ENCODE results near the gene HOOK2. TPM values are rescaled to one million over a fixed set of nuclear protein-coding genes. Genes with fewer than 3 reads are reported as not detected.
A peak's percentile ranks its signal among the peaks of the same experiment; 100 is the strongest.

HOOK2 gene
- total RNA-seq, 4 donors from 2014 or later: 55.1 to 227 (median 83.6) TPM

GRCh38 chr19:12759686-12760085, 15.7 kb downstream of the HOOK2 start:
- DNase-seq (ENCODE audit: low spot score in 2 of 2): no peak
- peaks cover 12% of the 10 kb centered on the region for H3K4me1 ChIP-seq
- 90% methylated on average over 6 of the region's 6 CpGs for WGBS
- no peak for TF ChIP-seq POLR2A (IDR thresholded peaks at IDR 0.05)
- no peak for TF ChIP-seq POLR2AphosphoS5 (IDR thresholded peaks at IDR 0.05)
- TF ChIP-seq EP300 (IDR thresholded peaks at IDR 0.05): no peak
- TF ChIP-seq CTCF (IDR thresholded peaks at IDR 0.05): no peak
- peaks cover 18% of the 10 kb centered on the region for H3K36me3 ChIP-seq
- no peak overlapping the region for H3K27ac ChIP-seq
- no peaks in the 10 kb centered on the region for H3K27me3 ChIP-seq
- no peak overlapping the region for H3K4me3 ChIP-seq
- no peaks in the 10 kb centered on the region for H3K9me3 ChIP-seq

DNA sequence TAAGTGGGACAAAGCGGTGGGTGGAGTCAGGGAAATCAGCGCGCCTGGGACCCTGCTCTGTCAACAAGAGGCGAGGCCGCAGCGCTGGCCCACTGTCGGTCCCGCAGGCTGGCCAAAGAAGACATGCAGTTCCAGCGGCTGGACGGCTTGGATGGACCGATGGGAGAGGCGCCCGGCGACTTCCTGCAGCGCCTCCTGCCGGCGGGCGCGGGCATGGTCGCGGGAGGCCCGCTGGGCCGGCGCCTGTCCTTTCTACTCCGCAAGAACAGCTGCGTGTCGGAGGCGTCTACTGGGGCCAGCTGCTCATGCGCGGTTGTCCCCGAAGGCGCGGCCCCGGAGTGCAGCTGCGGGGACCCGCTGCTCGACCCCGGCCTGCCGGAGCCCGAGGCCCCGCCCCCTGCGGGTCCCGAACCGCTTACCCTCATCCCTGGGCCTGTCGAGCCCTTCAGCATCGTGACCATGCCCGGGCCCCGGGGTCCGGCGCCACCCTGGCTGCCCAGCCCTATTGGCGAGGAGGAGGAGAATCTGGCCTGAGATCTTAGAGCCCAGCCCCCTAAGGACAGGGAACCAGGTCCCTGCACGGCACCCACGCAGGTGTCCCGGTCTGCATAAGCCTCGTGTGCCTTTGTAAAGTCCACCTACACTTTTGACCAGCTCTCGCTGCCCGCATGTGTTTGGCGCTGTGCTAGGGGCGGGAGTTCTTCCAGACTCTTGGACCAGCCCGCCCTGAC, 17.6 kb downstream of the HOOK2 start:
- 10% methylated on average over 36 of the region's 60 CpGs for WGBS
- Histone ChIP-seq H3K4me3 (peak overlapping the region; percentile 45), H3K27ac (peak overlapping the region; percentile 14), H3K27me3 (no peaks in the 10 kb centered on the region), H3K36me3 (peaks cover 3% of the 10 kb centered on the region), H3K4me1 (peaks cover 12% of the 10 kb centered on the region), H3K9me3 (no peaks in the 10 kb centered on the region)
- DNase-seq (ENCODE audit: low spot score in 2 of 2): peak in 1 of 2 donors; percentile 83
- TF ChIP-seq CTCF (IDR thresholded peaks at IDR 0.05) (peak; percentile 63 to 97), POLR2AphosphoS5 (IDR thresholded peaks at IDR 0.05) (no peak)

- H3K27ac ChIP-seq: no peak overlapping the region
These were observed 19.0 kb downstream of the HOOK2 start for GRCh38 chr19:12756150-12756883.

GRCh38 chr19:12754465-12755196, 20.7 kb downstream of the HOOK2 start:
- H3K27me3 ChIP-seq: peaks cover 8% of the 10 kb centered on the region
- no peak overlapping the region for H3K27ac ChIP-seq
- H3K9me3 ChIP-seq: no peaks in the 10 kb centered on the region
- no peak for DNase-seq (ENCODE audit: low spot score in 2 of 2)
- H3K36me3 ChIP-seq: no peaks in the 10 kb centered on the region
- TF ChIP-seq EP300 (IDR thresholded peaks at IDR 0.05) (no peak), POLR2AphosphoS5 (IDR thresholded peaks at IDR 0.05) (no peak), POLR2A (IDR thresholded peaks at IDR 0.05) (no peak), CTCF (IDR thresholded peaks at IDR 0.05) (no peak)
- WGBS: 80% methylated on average over 39 of the region's 50 CpGs
- peaks cover 26% of the 10 kb centered on the region for H3K4me1 ChIP-seq
- H3K4me3 ChIP-seq: no peak overlapping the region

More at GRCh38 chr19:12756150-12756883, 19.0 kb downstream of the HOOK2 start:
- peaks cover 8% of the 10 kb centered on the region for H3K27me3 ChIP-seq
- DNase-seq (ENCODE audit: low spot score in 2 of 2): no peak
- H3K4me3 ChIP-seq: no peak overlapping the region
- no peaks in the 10 kb centered on the region for H3K36me3 ChIP-seq
- 91% methylated on average over 19 of the region's 19 CpGs for WGBS
- H3K4me1 ChIP-seq: peaks cover 12% of the 10 kb centered on the region
- H3K9me3 ChIP-seq: no peaks in the 10 kb centered on the region
- TF ChIP-seq EP300 (IDR thresholded peaks at IDR 0.05): no peak
- no peak for TF ChIP-seq CTCF (IDR thresholded peaks at IDR 0.05)
- no peak for TF ChIP-seq POLR2A (IDR thresholded peaks at IDR 0.05)

Measured in suprapubic skin (tissue), 4 donors.